GM12878 (cell line): ENCODE data around the gene CSNK2A1. TPM values are rescaled to one million over a fixed set of nuclear protein-coding genes. Genes with fewer than 3 reads are reported as not detected.

Source experiments
- ATAC-seq: fragments of 200-7000 bp; cut with Tn5 transposase; 3 replicates; pipeline ENCODE4 v1.9.1; 2020; ENCODE audit warnings: mild to moderate bottlenecking, moderate library complexity
- BruUV-seq: library from RNA; stranded (reverse); fragments of 400-500 nt; replicated peaks from 2 replicates; lab custom pipeline; 2021; lab: Mats Ljungman, UMichigan
- CTCF ChIA-PET: fragments of 300-600 bp; sonication (Branson Sonifier 250); formaldehyde crosslinking; extraction: SDS; loops from one replicate; lab custom pipeline; 2021; ENCODE audit warnings: inconsistent platforms; lab: Yijun Ruan, JAX
- POLR2A ChIA-PET: fragments of 350-600 bp; formaldehyde crosslinking; extraction: SDS; loops from one replicate; lab custom pipeline; 2021; ENCODE audit warnings: inconsistent platforms; lab: Charles Lee
- RAD21 ChIA-PET: fragments of 300-600 bp; sonication (Branson Sonifier 250); formaldehyde crosslinking; loops from one replicate; lab custom pipeline; 2023; ENCODE audit warnings: antibody characterized with exemption; ENCODE audit not compliant: unreplicated experiment; lab: Charles Lee
- SMC1A ChIA-PET: fragments of 300-600 bp; sonication (Branson Sonifier 250); formaldehyde crosslinking; loops from one replicate; lab custom pipeline; 2023; ENCODE audit not compliant: unreplicated experiment, uncharacterized antibody; lab: Charles Lee
- DNase-seq: peaks from one replicate; pipeline ENCODE4 v3.0.0-alpha.2; 2011; ENCODE audit warnings: low read depth, low spot score
- FAIRE-seq: peaks from 3 replicates; lab custom pipeline; 2011; peaks lifted over from hg19 to GRCh38; lab: Jason Lieb, UNC
- H2AFZ ChIP-seq: 2 replicates; pipeline ENCODE4 v1.6.0; 2011; ENCODE audit warnings: low read depth, low read length, control low read depth; ENCODE audit not compliant: control insufficient read depth
- H3K27ac ChIP-seq: 2 replicates; pipeline ENCODE4 v1.5.1; 2011; ENCODE audit warnings: control low read depth; ENCODE audit not compliant: control insufficient read depth, insufficient read depth
- H3K27me3 ChIP-seq, 2 experiments: replicated peaks in 1 of 2; 2 replicates each; pipeline versions ENCODE4 v1.6.0 to v1.6.1; 2011; ENCODE audit warnings: low read length in 1 of 2; ENCODE audit not compliant: control insufficient read depth in 2 of 2, insufficient read depth in 2 of 2
- H3K36me3 ChIP-seq, 2 experiments: 2 replicates each; pipeline ENCODE4 v1.5.1; 2011; ENCODE audit warnings: low read length in 1 of 2; ENCODE audit not compliant: control insufficient read depth in 2 of 2, insufficient read depth in 2 of 2
- H3K4me1 ChIP-seq: 2 replicates; pipeline ENCODE4 v1.6.1; 2011; ENCODE audit warnings: mild to moderate bottlenecking, low read length, moderate library complexity, mixed read lengths; ENCODE audit not compliant: control insufficient read depth, insufficient read depth
- H3K4me2 ChIP-seq: 2 replicates; pipeline ENCODE4 v1.6.0; 2011; ENCODE audit warnings: control low read depth; ENCODE audit not compliant: control insufficient read depth, insufficient read depth
- H3K4me3 ChIP-seq: fragments of 200-600 bp; sonication (generic); 2 replicates; pipeline ENCODE4 v1.5.1; 2016
- H3K79me2 ChIP-seq: 2 replicates; pipeline ENCODE4 v1.6.0; 2011; ENCODE audit warnings: low read length; ENCODE audit not compliant: control insufficient read depth, insufficient read depth
- H3K9ac ChIP-seq: 2 replicates; pipeline ENCODE4 v1.8.0; 2011; ENCODE audit warnings: low read length, control low read depth, mixed read lengths; ENCODE audit not compliant: control insufficient read depth, insufficient read depth
- H3K9me3 ChIP-seq: replicated peaks from 3 replicates; pipeline ENCODE4 v1.5.1; 2011; ENCODE audit warnings: mild to moderate bottlenecking, low read length; ENCODE audit not compliant: control insufficient read depth, insufficient read depth
- H4K20me1 ChIP-seq: 2 replicates; pipeline ENCODE4 v1.6.0; 2011; ENCODE audit not compliant: control insufficient read depth, insufficient read depth
- MLLT1 ChIP-seq: fragments of 450-650 bp; IDR thresholded peaks from 2 replicates; pipeline ENCODE4 v1.6.1; 2016; ENCODE audit warnings: mild to moderate bottlenecking
- NFYA ChIP-seq: IDR thresholded peaks from 2 replicates; pipeline ENCODE4 v1.6.1; 2011; ENCODE audit warnings: low read depth, mild to moderate bottlenecking, low read length, improper control_type of control experiment, borderline replicate concordance
- NKRF ChIP-seq: fragments of 450-650 bp; conservative IDR thresholded peaks from 2 replicates; pipeline ENCODE4 v1.6.1; 2017; ENCODE audit warnings: mild to moderate bottlenecking, moderate library complexity
- PKNOX1 ChIP-seq: fragments of 450-650 bp; IDR thresholded peaks from 2 replicates; pipeline ENCODE4 v1.6.1; 2016; ENCODE audit warnings: mild to moderate bottlenecking
- RAD21 ChIP-seq: IDR thresholded peaks from 2 replicates; pipeline ENCODE4 v1.6.1; 2011; ENCODE audit warnings: mild to moderate bottlenecking, low read depth, low read length, moderate library complexity; ENCODE audit not compliant: insufficient read depth
- ZNF622 ChIP-seq: fragments of 450-650 bp; IDR thresholded peaks from 2 replicates; pipeline ENCODE4 v1.6.1; 2017; ENCODE audit warnings: mild to moderate bottlenecking, inconsistent platforms
- WGBS: methylation state at CpG from one replicate; pipeline ENCODE4 v1.1.6; 2016; ENCODE audit warnings: low lambda C conversion rate; ENCODE audit not compliant: insufficient replicate concordance, insufficient coverage; ENCODE audit errors: missing lambda C conversion rate; 5-methylcytosine and 5-hydroxymethylcytosine counted together
- in situ Hi-C: fragments of 300-500 bp; cut with MboI; formaldehyde crosslinking; loops from 9 replicates; pipeline ENCODE4 v1.14.3; 2018; ENCODE audit warnings: mixed read lengths
- intact Hi-C: fragments of 100-400 bp; cut with micrococcal nuclease; formaldehyde crosslinking; loops from one replicate; pipeline ENCODE4 v1.14.2; 2022; ENCODE audit not compliant: unreplicated experiment
- polyA plus RNA-seq, 11 experiments: library from polyadenylated mRNA; depleted of rRNA in 4 of 11; unstranded in 6 of 11; stranded (reverse) in 5 of 11; fragments of >200 nt; fragmentation: Nextera tagmentation in 4 of 11; fragmentation: Illumina TruSeq in 1 of 11; extraction: Ambion mirVana in 4 of 11; extraction: Trizol in 1 of 11; gene quantifications; 1 replicate in 1 of 11; 2 replicates in 10 of 11; pipeline versions ENCODE4 v1.2.1 to v1.2.3, GENCODE V29; 2011 to 2016; ENCODE audit warnings: inconsistent platforms in 2 of 11, missing spikeins in 2 of 11, low read depth in 1 of 11
- total RNA-seq, 4 experiments: library from RNA; depleted of rRNA in 3 of 4; stranded (reverse); fragments of >200 nt in 3 of 4; fragmentation: Illumina TruSeq in 1 of 4; extraction: Trizol in 1 of 4; gene quantifications; 2 replicates each; pipeline versions ENCODE4 v1.2.1 to v1.2.3, GENCODE V29; 2013 to 2021

The CSNK2A1 gene
- total and polyA plus RNA-seq, 10 of the 15 experiments (the other 5 are each of a cell fraction or from before 2014, with no cell fraction given) = 47.6 to 199 (median 95.0) TPM

- CTCF ChIA-PET = interaction anchor here (6.5 kb wide), 1 partner anchor 82 kb away, joined by 190 read pairs; no protein-coding TSS in a partner anchor
- intact Hi-C loops = no loop called here
- H3K79me2 ChIP-seq = no peaks in the 10 kb centered on the region
- no peak overlapping the region for H3K9ac ChIP-seq
- H2AFZ ChIP-seq = no peak overlapping the region
- H3K27me3 ChIP-seq = peaks cover 0 to 1% of the 10 kb centered on the region in 2 experiments; a peak in 2 of 4 replicates
- no peaks in the 10 kb centered on the region for H3K4me1 ChIP-seq
- SMC1A ChIA-PET = interaction anchor here (5.1 kb wide), 1 partner anchor 82 kb away, joined by 75 read pairs; no protein-coding TSS in a partner anchor
- TF ChIP-seq NKRF (no peak), RAD21 (no peak), MLLT1 (no peak), ZNF622 (no peak), NFYA (no peak), PKNOX1 (no peak)
- TF ChIP-seq, all 136 proteins: peak for 0
- H3K27ac ChIP-seq = no peak overlapping the region
- no peak for ATAC-seq
- 75% methylated on average over 3 of the region's 3 CpGs for WGBS
- ChIA-PET POLR2A (no interaction called here), RAD21 (interaction anchor here (0.5 to 3.2 kb wide), 3 partner anchors 80 to 105 kb away, joined by 3 to 35 read pairs (median 3); no protein-coding TSS in a partner anchor)
- no peak overlapping the region for H3K4me3 ChIP-seq
- no peaks in the 10 kb centered on the region for H3K9me3 ChIP-seq
- in situ Hi-C loops = loop anchor here (5.0 kb wide), 2 partner anchors 83 to 178 kb away; no protein-coding TSS in a partner anchor
- FAIRE-seq = no peak
- H3K4me2 ChIP-seq = no peak overlapping the region
- H4K20me1 ChIP-seq = no peaks in the 10 kb centered on the region
- no TSS peak for BruUV-seq
- H3K36me3 ChIP-seq = no peaks in the 10 kb centered on the region
- no peak for DNase-seq
Observed at GRCh38 chr20:564192-564591, 20.6 kb upstream of the CSNK2A1 start.
